Type B pancreatic cell (in vitro differentiated cells): Measurements from ENCODE around the gene VSNL1. TPM values are rescaled to one million over a fixed set of nuclear protein-coding genes. Genes with fewer than 3 reads are reported as not detected.

ENCODE experiments used
- DNase-seq: peaks from one replicate; pipeline ENCODE4 v3.0.0; 2021; ENCODE audit warnings: mixed read lengths; ENCODE audit not compliant: unreplicated experiment; ENCODE audit errors: extremely low spot score
- H3K27ac Mint-ChIP-seq: 2 replicates; pipeline ENCODE4 v1.8.0; 2021; ENCODE audit warnings: mild to moderate bottlenecking, mixed read lengths
- H3K27me3 Mint-ChIP-seq: 2 replicates; pipeline ENCODE4 v1.8.0; 2021; ENCODE audit warnings: mixed read lengths
- H3K36me3 Mint-ChIP-seq: 2 replicates; pipeline ENCODE4 v1.8.0; 2021; ENCODE audit warnings: mixed read lengths
- H3K4me1 Mint-ChIP-seq: one replicate; pipeline ENCODE4 v1.8.0; 2021; ENCODE audit warnings: mixed read lengths; ENCODE audit not compliant: unreplicated experiment
- H3K4me3 Mint-ChIP-seq: 2 replicates; pipeline ENCODE4 v1.8.0; 2021; ENCODE audit warnings: mild to moderate bottlenecking, mixed read lengths
- H3K9me3 Mint-ChIP-seq: 2 replicates; pipeline ENCODE4 v1.8.0; 2021; ENCODE audit warnings: mixed read lengths
- total RNA-seq: library from RNA; stranded (reverse); gene quantifications from 2 replicates; pipeline ENCODE4 v1.2.1, GENCODE V29; 2021; ENCODE audit warnings: low replicate concordance
- TF ChIP-seq, protein P1 (sequence below): fragments of 200-600 bp; sonication (generic); conservative IDR thresholded peaks from 2 replicates; pipeline ENCODE4 v1.5.0; 2021; ENCODE audit warnings: antibody characterized with exemption, mild to moderate bottlenecking

VSNL1 gene
- total RNA-seq, 1 donor from 2014 or later = 4.6 TPM

DNA sequence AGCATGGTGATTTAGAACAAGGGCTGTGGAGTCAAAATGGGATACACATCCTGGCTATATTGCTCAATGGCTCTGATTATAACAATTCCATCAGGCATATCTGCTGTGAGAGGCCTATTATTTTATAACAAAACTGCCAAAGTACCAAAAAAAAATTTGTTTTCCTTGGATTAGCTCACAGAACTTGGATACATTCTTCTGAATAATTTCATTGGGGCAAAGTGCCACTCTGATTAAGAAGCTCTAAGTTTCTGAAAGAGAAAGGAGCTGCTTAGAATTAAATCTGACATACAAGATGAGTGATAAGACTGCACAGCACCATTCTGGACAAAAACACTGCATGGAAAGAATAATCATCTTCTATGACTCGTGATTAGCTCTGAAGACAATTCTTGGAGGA lies 127.4 kb downstream of the VSNL1 start:
- DNase-seq = no peak
- no peaks in the 10 kb centered on the region for H3K9me3 Mint-ChIP-seq
- H3K4me1 Mint-ChIP-seq = no peaks in the 10 kb centered on the region
- peaks cover 15% of the 10 kb centered on the region for H3K36me3 Mint-ChIP-seq
- H3K27me3 Mint-ChIP-seq = no peaks in the 10 kb centered on the region
- TF ChIP-seq, protein P1, sequence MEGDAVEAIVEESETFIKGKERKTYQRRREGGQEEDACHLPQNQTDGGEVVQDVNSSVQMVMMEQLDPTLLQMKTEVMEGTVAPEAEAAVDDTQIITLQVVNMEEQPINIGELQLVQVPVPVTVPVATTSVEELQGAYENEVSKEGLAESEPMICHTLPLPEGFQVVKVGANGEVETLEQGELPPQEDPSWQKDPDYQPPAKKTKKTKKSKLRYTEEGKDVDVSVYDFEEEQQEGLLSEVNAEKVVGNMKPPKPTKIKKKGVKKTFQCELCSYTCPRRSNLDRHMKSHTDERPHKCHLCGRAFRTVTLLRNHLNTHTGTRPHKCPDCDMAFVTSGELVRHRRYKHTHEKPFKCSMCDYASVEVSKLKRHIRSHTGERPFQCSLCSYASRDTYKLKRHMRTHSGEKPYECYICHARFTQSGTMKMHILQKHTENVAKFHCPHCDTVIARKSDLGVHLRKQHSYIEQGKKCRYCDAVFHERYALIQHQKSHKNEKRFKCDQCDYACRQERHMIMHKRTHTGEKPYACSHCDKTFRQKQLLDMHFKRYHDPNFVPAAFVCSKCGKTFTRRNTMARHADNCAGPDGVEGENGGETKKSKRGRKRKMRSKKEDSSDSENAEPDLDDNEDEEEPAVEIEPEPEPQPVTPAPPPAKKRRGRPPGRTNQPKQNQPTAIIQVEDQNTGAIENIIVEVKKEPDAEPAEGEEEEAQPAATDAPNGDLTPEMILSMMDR = no peak
- H3K4me3 Mint-ChIP-seq = no peak overlapping the region
- no peak overlapping the region for H3K27ac Mint-ChIP-seq

DNA sequence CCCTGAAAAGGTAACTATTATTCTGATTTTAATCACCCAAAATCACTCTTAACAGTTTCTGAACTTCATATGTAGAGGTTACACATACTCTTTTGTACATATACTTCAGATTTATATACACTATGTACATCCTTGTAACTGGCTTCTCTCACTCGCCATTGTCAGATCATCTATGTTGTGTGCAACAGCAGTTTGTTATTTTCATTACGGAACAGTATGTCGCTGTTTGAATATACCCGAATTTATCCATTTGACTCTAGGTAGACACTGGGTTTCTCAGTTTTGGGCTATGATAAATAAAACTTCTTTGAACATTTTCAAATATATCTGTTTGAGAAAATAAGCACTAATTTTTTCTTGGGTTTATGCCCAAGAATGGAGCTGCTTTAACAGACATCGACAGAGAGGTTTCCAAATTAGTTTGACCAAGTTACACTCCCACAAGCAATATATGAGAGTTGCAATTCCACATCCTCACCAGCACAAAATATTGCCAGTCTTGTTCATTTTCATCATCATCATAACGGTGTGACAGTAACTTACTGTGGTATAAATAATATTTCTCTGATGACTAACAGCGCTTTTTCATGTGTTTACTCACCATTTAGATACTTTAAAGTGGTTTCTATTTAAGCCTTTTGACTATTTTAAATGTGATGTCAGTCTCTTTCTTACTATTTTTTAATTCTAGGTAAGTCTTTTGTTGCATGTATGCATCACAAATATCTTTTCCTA lies 132.3 kb downstream of the VSNL1 start:
- no peak overlapping the region for H3K27ac Mint-ChIP-seq
- no peak for DNase-seq
- no peak overlapping the region for H3K4me3 Mint-ChIP-seq
- no peaks in the 10 kb centered on the region for H3K27me3 Mint-ChIP-seq
- TF ChIP-seq, protein P1 = no peak
- no peaks in the 10 kb centered on the region for H3K4me1 Mint-ChIP-seq
- peaks cover 21% of the 10 kb centered on the region for H3K36me3 Mint-ChIP-seq
- H3K9me3 Mint-ChIP-seq = no peaks in the 10 kb centered on the region

DNA sequence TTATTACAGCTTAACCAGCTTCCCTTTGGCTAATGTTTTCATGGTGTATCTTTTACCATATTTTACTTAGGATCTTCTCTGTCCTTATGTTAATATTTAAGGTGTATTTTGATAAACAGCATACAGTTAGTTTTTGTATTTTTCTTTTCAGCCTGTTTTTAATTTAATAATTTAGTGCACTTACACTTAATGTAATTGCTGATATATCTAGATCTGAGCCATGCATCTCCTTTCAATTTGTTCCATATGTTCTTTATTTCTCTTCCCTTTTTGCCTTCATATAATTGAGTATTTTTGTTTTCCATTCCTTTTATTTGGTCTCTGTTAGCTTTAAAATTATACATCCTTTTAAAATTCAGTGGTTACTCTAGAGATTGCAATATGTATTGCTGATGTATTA lies 134.3 kb downstream of the VSNL1 start:
- H3K36me3 Mint-ChIP-seq = peaks cover 17% of the 10 kb centered on the region
- no peak overlapping the region for H3K27ac Mint-ChIP-seq
- H3K27me3 Mint-ChIP-seq = no peaks in the 10 kb centered on the region
- no peaks in the 10 kb centered on the region for H3K9me3 Mint-ChIP-seq
- no peak overlapping the region for H3K4me3 Mint-ChIP-seq
- no peak for DNase-seq
- no peaks in the 10 kb centered on the region for H3K4me1 Mint-ChIP-seq
- TF ChIP-seq, protein P1 = no peak

DNA sequence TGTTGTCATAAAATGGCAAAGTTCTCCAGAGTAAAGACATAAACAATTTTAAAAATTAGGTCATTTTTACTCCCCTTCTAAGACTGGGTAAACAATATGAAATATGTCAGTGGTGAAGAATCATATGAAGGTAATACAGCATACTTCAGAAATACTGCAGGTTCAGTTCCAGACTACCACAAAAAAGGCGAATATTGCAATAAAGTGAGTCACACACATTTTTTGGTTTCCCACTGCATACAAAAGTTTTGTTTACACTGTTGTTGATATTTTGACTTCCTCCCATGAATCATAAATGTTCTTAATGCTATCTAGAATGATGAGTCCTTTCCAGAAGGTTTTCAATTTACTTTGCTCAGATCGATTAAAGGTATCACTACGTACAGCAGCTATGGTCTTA lies 139.6 kb downstream of the VSNL1 start:
- TF ChIP-seq, protein P1 = no peak
- H3K4me1 Mint-ChIP-seq = no peaks in the 10 kb centered on the region
- H3K27me3 Mint-ChIP-seq = no peaks in the 10 kb centered on the region
- H3K27ac Mint-ChIP-seq = no peak overlapping the region
- no peaks in the 10 kb centered on the region for H3K9me3 Mint-ChIP-seq
- DNase-seq = no peak
- no peak overlapping the region for H3K4me3 Mint-ChIP-seq
- H3K36me3 Mint-ChIP-seq = peaks cover 14% of the 10 kb centered on the region

DNA sequence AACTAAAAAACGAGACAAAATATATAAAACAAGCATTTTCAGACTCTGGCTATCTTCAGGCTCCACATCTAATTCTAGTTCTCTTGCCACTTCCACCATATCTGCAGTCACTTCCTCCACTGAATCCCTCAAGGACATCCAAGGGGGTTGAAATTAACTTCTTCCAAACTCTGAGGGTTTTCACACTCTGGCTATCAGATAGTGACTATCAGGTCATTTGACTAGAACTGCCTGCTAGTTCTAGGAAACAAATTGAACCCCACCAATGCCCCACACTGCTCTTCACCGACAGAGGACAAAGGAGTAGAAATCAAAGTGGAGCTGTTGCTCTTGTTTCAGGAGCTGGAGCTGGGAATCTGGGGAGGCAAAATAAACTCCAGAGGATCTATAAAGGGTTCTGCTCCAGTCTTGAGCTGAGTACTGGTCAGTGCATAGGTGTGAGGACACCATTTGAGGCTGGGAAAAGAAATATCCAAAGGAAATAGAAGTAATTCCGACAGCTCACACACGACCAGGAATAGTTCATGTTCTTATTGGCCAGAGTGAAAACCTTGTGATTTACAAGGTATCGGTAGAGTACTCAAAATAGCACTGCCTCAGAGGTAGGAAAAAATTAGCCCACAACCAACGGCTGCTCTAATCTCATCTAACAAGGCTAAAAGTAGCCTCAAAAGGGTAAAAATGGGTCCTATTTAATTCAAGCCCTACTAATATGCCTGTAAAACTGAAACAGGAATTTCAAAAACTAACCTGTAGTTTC lies 141.8 kb downstream of the VSNL1 start:
- Mint-ChIP-seq H3K9me3 (no peaks in the 10 kb centered on the region), H3K4me3 (no peak overlapping the region), H3K4me1 (no peaks in the 10 kb centered on the region), H3K27me3 (no peaks in the 10 kb centered on the region), H3K36me3 (peaks cover 11% of the 10 kb centered on the region), H3K27ac (no peak overlapping the region)
- DNase-seq = no peak
- TF ChIP-seq, protein P1 = no peak
